Lower leg skin (tissue), 3 donors: ENCODE results near the gene RTN4RL1.

Experiments used
- CTCF ChIP-seq, 3 donors: fragments of 450-650 bp; IDR thresholded peaks; one replicate each; pipeline ENCODE4 v1.5.1; 2016; ENCODE audit warnings: antibody characterized with exemption in 3 of 3, mild to moderate bottlenecking in 3 of 3, moderate library complexity in 2 of 3
- POLR2A ChIP-seq, 2 donors: fragments of 450-650 bp; IDR thresholded peaks; one replicate each; pipeline ENCODE4 v1.6.1; 2016 to 2017; ENCODE audit warnings: antibody characterized with exemption in 2 of 2, mild to moderate bottlenecking in 1 of 2, moderate library complexity in 1 of 2

- no peak for TF ChIP-seq POLR2A (IDR thresholded peaks at IDR 0.05)
- TF ChIP-seq CTCF (IDR thresholded peaks at IDR 0.05): no peak
Measured at GRCh38 chr17:2050300-2051060, 25.3 kb upstream of the RTN4RL1 start.
